Calu3 (cell line): ENCODE measurements around the gene SLC35F6. TPM values are rescaled to one million over a fixed set of nuclear protein-coding genes. Genes with fewer than 3 reads are reported as not detected.

Source experiments
- BruUV-seq: library from RNA; stranded (reverse); fragments of 400-500 nt; replicated peaks from 2 replicates; lab custom pipeline; 2021; lab: Mats Ljungman, UMichigan
- CTCF ChIA-PET: fragments of 300-600 bp; sonication (Branson Sonifier 250); formaldehyde crosslinking; loops from one replicate; lab custom pipeline; 2022; ENCODE audit warnings: antibody characterized with exemption; lab: Charles Lee
- DNase-seq: peaks from one replicate; pipeline ENCODE4 v3.0.0; 2022
- H3K27ac Mint-ChIP-seq: one replicate; pipeline ENCODE4 v1.8.0; 2022; ENCODE audit warnings: mixed read lengths; ENCODE audit not compliant: unreplicated experiment
- H3K27me3 Mint-ChIP-seq: one replicate; pipeline ENCODE4 v1.8.0; 2022; ENCODE audit warnings: mixed read lengths; ENCODE audit not compliant: unreplicated experiment
- H3K36me3 Mint-ChIP-seq: one replicate; pipeline ENCODE4 v1.8.0; 2022; ENCODE audit warnings: mild to moderate bottlenecking, moderate library complexity, mixed read lengths; ENCODE audit not compliant: insufficient read depth, unreplicated experiment
- H3K4me1 Mint-ChIP-seq: one replicate; pipeline ENCODE4 v1.8.0; 2022; ENCODE audit warnings: mild to moderate bottlenecking, low read depth, mixed read lengths; ENCODE audit not compliant: unreplicated experiment
- H3K4me3 Mint-ChIP-seq: one replicate; pipeline ENCODE4 v1.8.0; 2022; ENCODE audit warnings: mild to moderate bottlenecking, low read depth, moderate library complexity, mixed read lengths; ENCODE audit not compliant: unreplicated experiment
- H3K9me3 Mint-ChIP-seq: one replicate; pipeline ENCODE4 v1.8.0; 2022; ENCODE audit warnings: low read depth, mixed read lengths; ENCODE audit not compliant: unreplicated experiment
- CTCF ChIP-seq: fragments of 200-600 bp; IDR thresholded peaks from one replicate; pipeline ENCODE4 v1.8.0; 2022; ENCODE audit warnings: antibody characterized with exemption; ENCODE audit not compliant: unreplicated experiment
- intact Hi-C: fragments of 100-400 bp; cut with micrococcal nuclease; formaldehyde crosslinking; loops from one replicate; pipeline ENCODE4 v1.10.0; 2022; ENCODE audit not compliant: unreplicated experiment
- total RNA-seq: library from RNA; stranded (reverse); gene quantifications from 2 replicates; pipeline ENCODE4 v1.2.3, GENCODE V29; 2022

SLC35F6 gene
- total RNA-seq, 1 experiment from 2014 or later, result 36.9 TPM

GRCh38 chr2:26738481-26738880 is 25.6 kb upstream of the SLC35F6 start:
- intact Hi-C loops, result no loop called here
- CTCF ChIA-PET, result no interaction called here

GRCh38 chr2:26739514-26739913 is 24.6 kb upstream of the SLC35F6 start:
- Mint-ChIP-seq H3K4me1 (no peaks in the 10 kb centered on the region), H3K36me3 (no peaks in the 10 kb centered on the region), H3K4me3 (no peak overlapping the region), H3K27ac (no peak overlapping the region), H3K9me3 (no peaks in the 10 kb centered on the region), H3K27me3 (peaks cover 56% of the 10 kb centered on the region)
- no peak for TF ChIP-seq CTCF
- BruUV-seq, result no TSS peak
- DNase-seq, result no peak
- CTCF ChIA-PET, result interaction anchor here (0.6 kb wide), 1 partner anchor 60 kb away, joined by 6 read pairs; no protein-coding TSS in a partner anchor
- intact Hi-C loops, result no loop called here

More at GRCh38 chr2:26738481-26738880, 25.6 kb upstream of the SLC35F6 start:
- no peak overlapping the region for H3K4me3 Mint-ChIP-seq
- H3K9me3 Mint-ChIP-seq, result no peaks in the 10 kb centered on the region
- no peak overlapping the region for H3K27ac Mint-ChIP-seq
- no peaks in the 10 kb centered on the region for H3K4me1 Mint-ChIP-seq
- no peaks in the 10 kb centered on the region for H3K36me3 Mint-ChIP-seq
- BruUV-seq, result no TSS peak
- peaks cover 67% of the 10 kb centered on the region for H3K27me3 Mint-ChIP-seq
- TF ChIP-seq CTCF, result no peak
- DNase-seq, result no peak

DNA sequence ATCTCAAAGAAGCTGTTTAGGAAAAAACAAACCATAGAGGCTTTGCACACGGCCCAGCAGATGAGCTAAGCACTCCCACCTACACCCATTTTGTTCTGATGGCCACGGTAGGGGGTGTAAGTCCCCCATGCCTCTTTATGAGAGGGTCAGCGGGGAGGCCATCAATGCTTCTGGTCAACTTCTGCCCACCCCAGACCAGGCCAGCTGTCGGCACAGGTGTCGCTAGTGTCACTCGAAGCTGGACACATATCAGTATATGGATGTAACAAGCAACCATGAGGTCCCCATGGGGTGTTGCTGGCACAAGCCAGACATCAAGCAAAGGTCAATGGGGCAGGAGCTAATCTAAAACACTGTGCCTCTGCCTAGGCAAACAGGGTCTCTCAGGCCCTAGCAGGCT is 23.7 kb upstream of the SLC35F6 start:
- CTCF ChIA-PET, result no interaction called here
- no peak overlapping the region for H3K4me3 Mint-ChIP-seq
- DNase-seq, result no peak
- intact Hi-C loops, result no loop called here
- H3K36me3 Mint-ChIP-seq, result no peaks in the 10 kb centered on the region
- no peaks in the 10 kb centered on the region for H3K4me1 Mint-ChIP-seq
- peaks cover 48% of the 10 kb centered on the region for H3K27me3 Mint-ChIP-seq
- TF ChIP-seq CTCF, result no peak
- H3K27ac Mint-ChIP-seq, result no peak overlapping the region
- BruUV-seq, result no TSS peak
- no peaks in the 10 kb centered on the region for H3K9me3 Mint-ChIP-seq

DNA sequence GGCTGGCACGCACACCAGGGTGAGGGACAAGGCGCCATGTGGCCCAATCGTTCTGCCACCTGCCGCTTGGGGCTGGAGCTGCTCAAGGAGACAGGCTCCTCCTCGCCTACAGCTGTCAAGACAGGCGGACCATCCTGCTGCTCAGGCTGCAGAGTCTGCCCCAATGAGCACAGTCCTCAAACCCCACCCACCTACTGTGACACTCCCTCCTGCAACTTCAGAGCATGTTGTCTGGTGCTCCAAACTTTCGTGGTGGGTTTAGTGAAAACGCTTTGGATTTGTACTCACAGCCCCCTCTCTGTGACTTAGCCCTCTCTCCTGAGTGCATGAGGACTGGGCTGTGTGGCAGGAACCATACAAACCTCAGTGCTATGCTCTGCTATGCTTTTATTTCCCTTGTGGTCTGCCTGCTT is 23.2 kb upstream of the SLC35F6 start:
- Mint-ChIP-seq H3K27ac (no peak overlapping the region), H3K4me3 (no peak overlapping the region), H3K36me3 (peaks cover 5% of the 10 kb centered on the region), H3K4me1 (no peaks in the 10 kb centered on the region), H3K9me3 (no peaks in the 10 kb centered on the region), H3K27me3 (peaks cover 44% of the 10 kb centered on the region)
- BruUV-seq, result no TSS peak
- CTCF ChIA-PET, result no interaction called here
- DNase-seq, result no peak
- no peak for TF ChIP-seq CTCF
- intact Hi-C loops, result no loop called here
